HCT116 (cell line): ENCODE measurements around the gene EPHB4. TPM values are rescaled to one million over a fixed set of nuclear protein-coding genes. Genes with fewer than 3 reads are reported as not detected.

Experiments
- ATAC-seq: fragments of 200-7000 bp; cut with Tn5 transposase; 2 replicates; pipeline ENCODE4 v1.9.1; 2020; ENCODE audit warnings: mild to moderate bottlenecking, moderate library complexity
- BruUV-seq: library from RNA; stranded (reverse); fragments of 400-500 nt; replicated peaks from 2 replicates; lab custom pipeline; 2021; lab: Mats Ljungman, UMichigan
- CTCF ChIA-PET: fragments of 300-600 bp; sonication (Branson Sonifier 250); formaldehyde crosslinking; loops from one replicate; lab custom pipeline; 2021; ENCODE audit warnings: antibody characterized with exemption; lab: Charles Lee
- POLR2A ChIA-PET: fragments of 300-600, 350-600 bp; sonication (Branson Sonifier 250); formaldehyde crosslinking; loops from one replicate; lab custom pipeline; 2021; ENCODE audit warnings: antibody characterized with exemption; lab: Charles Lee
- RAD21 ChIA-PET, 2 experiments: fragments of 300-600 bp; sonication (Branson Sonifier 250); formaldehyde crosslinking; loops; one replicate each; lab custom pipeline; 2023; ENCODE audit warnings: low total read pairs in 2 of 2; ENCODE audit not compliant: uncharacterized antibody in 2 of 2, unreplicated experiment in 2 of 2, low non-redundant PET in 1 of 2; lab: Charles Lee
- DNase-seq: peaks from one replicate; pipeline ENCODE4 v3.0.0-alpha.2; 2010; ENCODE audit warnings: low read depth, low spot score
- H2AFZ ChIP-seq: fragments of 200-600 bp; shearing (Covaris generic), sonication (generic); 2 replicates; pipeline ENCODE4 v1.6.1; 2017; ENCODE audit warnings: low read depth, mixed run types, mixed read lengths, antibody characterized with exemption, low read length; ENCODE audit not compliant: poor library complexity, severe bottlenecking
- H3K27ac ChIP-seq: 2 replicates; pipeline ENCODE4 v1.5.1; 2012; ENCODE audit warnings: low read depth, low read length
- H3K27me3 ChIP-seq: fragments of 200-600 bp; sonication (generic); 2 replicates; pipeline ENCODE4 v1.6.1; 2016; ENCODE audit warnings: mixed run types, low read length, mixed read lengths; ENCODE audit not compliant: insufficient read depth
- H3K36me3 ChIP-seq, 2 experiments: fragments of 200-500 bp in 1 of 2; fragments of 200-600 bp in 1 of 2; sonication (Bioruptor generic) in 1 of 2; sonication (generic) in 1 of 2; 2 replicates each; pipeline versions ENCODE4 v1.5.1 to v1.6.1; 2014 to 2016; ENCODE audit warnings: low read length in 2 of 2, inconsistent platforms in 1 of 2, mixed read lengths in 1 of 2, mixed run types in 1 of 2; ENCODE audit not compliant: insufficient read depth in 2 of 2, control insufficient read depth in 1 of 2
- H3K4me1 ChIP-seq, 2 experiments: fragments of 200-600 bp in 1 of 2; sonication (generic) in 1 of 2; 2 replicates each; pipeline versions ENCODE4 v1.5.1 to v1.6.1; 2012 to 2017; ENCODE audit warnings: low read length in 2 of 2, inconsistent platforms in 1 of 2, mild to moderate bottlenecking in 1 of 2, mixed read lengths in 1 of 2, mixed run types in 1 of 2, moderate library complexity in 1 of 2; ENCODE audit not compliant: insufficient read depth in 2 of 2, control insufficient read depth in 1 of 2
- H3K4me2 ChIP-seq: fragments of 200-600 bp; sonication (generic); 2 replicates; pipeline ENCODE4 v1.6.1; 2017; ENCODE audit warnings: mixed run types, low read length, mixed read lengths
- H3K4me3 ChIP-seq, 2 experiments: fragments of 200-600 bp in 1 of 2; sonication (generic) in 1 of 2; replicated peaks in 1 of 2; 2 replicates each; pipeline ENCODE4 v1.5.1; 2011 to 2016; ENCODE audit warnings: low read length in 2 of 2, control low read depth in 1 of 2, low read depth in 1 of 2, mild to moderate bottlenecking in 1 of 2, mixed read lengths in 1 of 2, mixed run types in 1 of 2
- H3K79me2 ChIP-seq: fragments of 200-600 bp; sonication (generic); 2 replicates; pipeline ENCODE4 v1.6.1; 2017; ENCODE audit warnings: mild to moderate bottlenecking, mixed run types, low read length, moderate library complexity, mixed read lengths; ENCODE audit not compliant: insufficient read depth
- H3K9ac ChIP-seq: fragments of 200-600 bp; sonication (generic); 2 replicates; pipeline ENCODE4 v1.6.1; 2016; ENCODE audit warnings: low read length, mixed read lengths
- H3K9me2 ChIP-seq: fragments of 200-600 bp; sonication (generic), shearing (Covaris generic); 2 replicates; pipeline ENCODE4 v1.6.1; 2017; ENCODE audit warnings: mixed run types, mild to moderate bottlenecking, moderate library complexity; ENCODE audit not compliant: insufficient read depth
- H3K9me3 ChIP-seq, 2 experiments: fragments of 200-500 bp in 1 of 2; fragments of 200-600 bp in 1 of 2; sonication (Bioruptor generic) in 1 of 2; sonication (generic) in 1 of 2; 2 replicates each; pipeline ENCODE4 v1.6.1; 2014 to 2017; ENCODE audit warnings: low read length in 2 of 2, mixed read lengths in 2 of 2, inconsistent platforms in 1 of 2, low read depth in 1 of 2, mild to moderate bottlenecking in 1 of 2, mixed run types in 1 of 2, moderate library complexity in 1 of 2; ENCODE audit not compliant: control insufficient read depth in 1 of 2, insufficient read depth in 1 of 2
- H4K20me1 ChIP-seq: fragments of 200-600 bp; sonication (generic), shearing (Covaris generic); 2 replicates; pipeline ENCODE4 v1.6.1; 2017; ENCODE audit warnings: mixed run types, mild to moderate bottlenecking, moderate library complexity; ENCODE audit not compliant: insufficient read depth
- FOSL1 ChIP-seq: IDR thresholded peaks from 2 replicates; pipeline ENCODE4 v1.6.1; 2012; ENCODE audit warnings: low read depth
- POLR2A ChIP-seq: IDR thresholded peaks from 2 replicates; pipeline ENCODE4 v1.7.0; 2011; ENCODE audit warnings: borderline replicate concordance; ENCODE audit not compliant: insufficient read depth, insufficient read length; ENCODE audit errors: extremely low read depth
- POLR2AphosphoS5 ChIP-seq: IDR thresholded peaks from 2 replicates; pipeline ENCODE4 v1.6.1; 2011; ENCODE audit warnings: mild to moderate bottlenecking, low read depth, low read length, moderate library complexity
- REST ChIP-seq: IDR thresholded peaks from 2 replicates; pipeline ENCODE4 v1.6.1; 2012; ENCODE audit warnings: low read depth
- YY1 ChIP-seq: IDR thresholded peaks from 2 replicates; pipeline ENCODE4 v1.6.1; 2011; ENCODE audit warnings: low read length, low read depth, moderate library complexity, mild to moderate bottlenecking; ENCODE audit not compliant: insufficient replicate concordance; ENCODE audit errors: extremely low read depth
- ZBTB33 ChIP-seq: IDR thresholded peaks from 2 replicates; pipeline ENCODE4 v1.6.1; 2011; ENCODE audit warnings: mild to moderate bottlenecking, low read length, moderate library complexity; ENCODE audit not compliant: insufficient replicate concordance; ENCODE audit errors: extremely low read depth
- intact Hi-C: fragments of 100-400 bp; cut with micrococcal nuclease; formaldehyde crosslinking; loops from 2 replicates; pipeline ENCODE4 v1.10.0; 2022
- total RNA-seq: library from RNA; stranded (reverse); gene quantifications from one replicate; pipeline ENCODE4 v1.2.1, GENCODE V29; 2021; ENCODE audit not compliant: unreplicated experiment

Gene EPHB4
- total RNA-seq, 1 experiment from 2014 or later: 61.1 TPM

DNA sequence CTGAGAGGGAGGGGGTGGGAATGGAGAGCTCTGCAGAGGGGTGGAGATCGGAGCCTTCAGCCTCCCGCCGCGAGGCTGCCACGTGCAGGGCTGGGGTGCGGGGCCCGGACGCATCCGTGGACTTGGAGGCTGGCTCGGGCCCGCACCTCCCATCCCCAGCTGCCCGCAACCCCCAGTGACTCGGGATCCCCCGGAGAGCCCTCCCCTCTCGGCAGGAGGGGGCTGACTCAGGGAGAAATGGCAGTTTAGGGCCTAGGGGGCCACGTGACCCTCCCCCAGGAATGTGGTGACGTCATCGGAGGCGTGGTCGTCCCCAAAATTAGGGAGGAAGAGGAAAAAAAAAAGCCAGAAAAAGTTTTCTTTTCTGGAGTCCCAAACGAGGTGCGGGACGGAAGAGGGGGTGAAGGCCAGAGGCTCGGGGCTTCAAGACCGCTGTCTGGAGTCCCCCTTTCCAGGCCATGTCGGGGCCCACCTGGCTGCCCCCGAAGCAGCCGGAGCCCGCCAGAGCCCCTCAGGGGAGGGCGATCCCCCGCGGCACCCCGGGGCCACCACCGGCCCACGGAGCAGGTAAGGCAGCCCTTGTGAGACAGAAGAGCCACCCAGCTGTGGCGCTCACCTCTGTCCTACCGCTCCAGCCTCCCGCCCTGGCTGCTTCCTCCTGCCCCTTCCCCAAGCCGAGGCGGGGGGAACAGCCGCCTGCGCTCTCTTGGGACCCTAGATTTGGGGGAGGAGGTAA is 39.9 kb upstream of the EPHB4 start, which contains the start of gene TRIP6:
TSS of gene TRIP6 (plus strand) at position 348 of the 736 bp plus-strand sequence. CDS start at position 459, 111 bp downstream.
- BruUV-seq: TSS peak; percentile 77
- peaks cover 9 to 13% of the 10 kb centered on the region in 2 experiments; a peak in 2 of 4 replicates for H3K36me3 ChIP-seq
- ChIA-PET CTCF (no interaction called here), POLR2A (interaction anchor here (0.7 to 1.1 kb wide), 3 partner anchors 8 to 23 kb away, joined by 4 to 5 read pairs (median 5); partner anchors contain the start of genes SLC12A9, SRRT and UFSP1), RAD21 (no interaction called here)
- no peak within 1 kb of the TSS for H2AFZ ChIP-seq
- peak within 1 kb of the TSS; percentile 90 to 95 for H3K4me3 ChIP-seq
- H3K27me3 ChIP-seq: no peaks in the 10 kb centered on the region
- peaks cover 42% of the 10 kb centered on the region for H3K79me2 ChIP-seq
- peak within 1 kb of the TSS; percentile 89 for H3K4me2 ChIP-seq
- ATAC-seq (peak; percentile 54), DNase-seq (peak; percentile 68)
- H3K9me3 ChIP-seq: no peaks in the 10 kb centered on the region
- H4K20me1 ChIP-seq: no peaks in the 10 kb centered on the region
- H3K9me2 ChIP-seq: no peaks in the 10 kb centered on the region
- TF ChIP-seq ZBTB33: no peak
- TF ChIP-seq POLR2AphosphoS5: peak; percentile 67; the same call in 1 of the 2 replicates
- peak; percentile 69 for TF ChIP-seq YY1
- peak; percentile 18 for TF ChIP-seq POLR2A
- TF ChIP-seq FOSL1: no peak
- no peak for TF ChIP-seq REST
- peak within 1 kb of the TSS; percentile 100 for H3K27ac ChIP-seq
- intact Hi-C loops: no loop called here
- peaks cover 25 to 39% of the 10 kb centered on the region in 2 experiments for H3K4me1 ChIP-seq
- peak within 1 kb of the TSS; percentile 99 for H3K9ac ChIP-seq
